IMR-90 (cell line): ENCODE measurements around the gene GDF10. TPM values are rescaled to one million over a fixed set of nuclear protein-coding genes. Genes with fewer than 3 reads are reported as not detected.

Experiments
- ATAC-seq: fragments of 200-7000 bp; cut with Tn5 transposase; 2 replicates; pipeline ENCODE4 v1.9.1; 2020; ENCODE audit warnings: low read depth, mild to moderate bottlenecking, moderate library complexity
- BruUV-seq: library from RNA; stranded (reverse); fragments of 400-500 nt; replicated peaks from 2 replicates; lab custom pipeline; 2021; lab: Mats Ljungman, UMichigan
- CTCF ChIA-PET: fragments of 300-600 bp; formaldehyde crosslinking; extraction: SDS; loops from one replicate; lab custom pipeline; 2021; ENCODE audit warnings: antibody characterized with exemption; lab: Yijun Ruan, JAX
- POLR2A ChIA-PET: fragments of 300-600 bp; sonication (Branson Sonifier 250); formaldehyde crosslinking; loops from one replicate; lab custom pipeline; 2022; ENCODE audit warnings: antibody characterized with exemption; ENCODE audit not compliant: unreplicated experiment; lab: Charles Lee
- DNase-seq: peaks from one replicate; pipeline ENCODE4 v3.0.0; 2013
- H2AFZ ChIP-seq: replicated peaks from 2 replicates; pipeline ENCODE3; 2013; ENCODE audit warnings: low read length, mild to moderate bottlenecking; ENCODE audit not compliant: poor library complexity
- H2AK5ac ChIP-seq: 2 replicates; pipeline ENCODE4 v1.6.1; 2013; ENCODE audit warnings: low read depth, low read length, inconsistent platforms
- H2AK9ac ChIP-seq: replicated peaks from 2 replicates; pipeline ENCODE3; 2013; ENCODE audit warnings: mild to moderate bottlenecking, low read depth, low read length, moderate library complexity; ENCODE audit not compliant: poor library complexity
- H2BK120ac ChIP-seq: 2 replicates; pipeline ENCODE4 v1.6.1; 2013; ENCODE audit warnings: low read depth, low read length, inconsistent platforms
- H2BK15ac ChIP-seq: 3 replicates; pipeline ENCODE4 v1.6.1; 2013; ENCODE audit warnings: low read depth, low read length, inconsistent platforms
- H2BK20ac ChIP-seq: 2 replicates; pipeline ENCODE4 v1.6.1; 2013; ENCODE audit warnings: low read depth, mild to moderate bottlenecking, inconsistent platforms, low read length, moderate library complexity
- H2BK5ac ChIP-seq: 2 replicates; pipeline ENCODE4 v1.6.1; 2013; ENCODE audit warnings: mild to moderate bottlenecking, low read depth, low read length, inconsistent platforms; ENCODE audit not compliant: poor library complexity, severe bottlenecking
- H3K14ac ChIP-seq: replicated peaks from 2 replicates; pipeline ENCODE4 v1.6.1; 2013; ENCODE audit warnings: low read depth, low read length, inconsistent platforms
- H3K18ac ChIP-seq: 2 replicates; pipeline ENCODE4 v1.6.1; 2013; ENCODE audit warnings: low read depth, low read length, control low read depth
- H3K23ac ChIP-seq: 2 replicates; pipeline ENCODE4 v1.6.1; 2013; ENCODE audit warnings: low read depth, low read length, inconsistent platforms
- H3K27ac ChIP-seq: 2 replicates; pipeline ENCODE4 v1.5.1; 2013; ENCODE audit warnings: mild to moderate bottlenecking, control low read depth, low read length; ENCODE audit not compliant: insufficient read depth
- H3K27me3 ChIP-seq: 2 replicates; pipeline ENCODE4 v1.6.1; 2013; ENCODE audit warnings: low read length; ENCODE audit not compliant: control insufficient read depth, insufficient read depth
- H3K36me3 ChIP-seq: 2 replicates; pipeline ENCODE4 v1.6.1; 2013; ENCODE audit warnings: low read length, mixed read lengths; ENCODE audit not compliant: control insufficient read depth, insufficient read depth
- H3K4ac ChIP-seq: 2 replicates; pipeline ENCODE4 v1.6.1; 2013; ENCODE audit warnings: low read depth, low read length, inconsistent platforms
- H3K4me1 ChIP-seq: 2 replicates; pipeline ENCODE4 v1.6.1; 2013; ENCODE audit warnings: low read length, mixed read lengths; ENCODE audit not compliant: control insufficient read depth, insufficient read depth
- H3K4me2 ChIP-seq: 2 replicates; pipeline ENCODE4 v1.6.1; 2013; ENCODE audit warnings: low read depth, mild to moderate bottlenecking, control low read depth, low read length, moderate library complexity
- H3K4me3 ChIP-seq: 2 replicates; pipeline ENCODE4 v1.5.1; 2013; ENCODE audit warnings: low read depth, mild to moderate bottlenecking, control low read depth, low read length, moderate library complexity; ENCODE audit not compliant: insufficient read depth
- H3K56ac ChIP-seq: 2 replicates; pipeline ENCODE4 v1.6.1; 2013; ENCODE audit warnings: low read length, inconsistent platforms; ENCODE audit not compliant: insufficient read depth; ENCODE audit errors: extremely low read depth
- H3K79me1 ChIP-seq, 2 experiments: 2 replicates each; pipeline ENCODE4 v1.6.1; 2013; ENCODE audit warnings: low read length in 2 of 2, inconsistent platforms in 1 of 2, low read depth in 1 of 2
- H3K9ac ChIP-seq: 2 replicates; pipeline ENCODE4 v1.6.1; 2013; ENCODE audit warnings: low read depth, low read length, control low read depth
- H3K9me1 ChIP-seq: 2 replicates; pipeline ENCODE4 v1.6.1; 2013; ENCODE audit warnings: low read length, inconsistent platforms; ENCODE audit not compliant: insufficient read depth
- H3K9me3 ChIP-seq: 2 replicates; pipeline ENCODE4 v1.6.1; 2013; ENCODE audit warnings: low read length; ENCODE audit not compliant: control insufficient read depth, insufficient read depth
- H4K20me1 ChIP-seq: 2 replicates; pipeline ENCODE4 v1.6.1; 2013; ENCODE audit warnings: low read length, inconsistent platforms; ENCODE audit not compliant: insufficient read depth
- H4K5ac ChIP-seq: 2 replicates; pipeline ENCODE4 v1.6.1; 2013; ENCODE audit warnings: mild to moderate bottlenecking, low read depth, low read length, control low read depth
- H4K8ac ChIP-seq, 2 experiments: 2 replicates each; pipeline ENCODE4 v1.6.1; 2013; ENCODE audit warnings: low read depth in 2 of 2, low read length in 2 of 2, control low read depth in 1 of 2, inconsistent platforms in 1 of 2
- H4K91ac ChIP-seq: 2 replicates; pipeline ENCODE4 v1.6.1; 2013; ENCODE audit warnings: low read depth, low read length, inconsistent platforms; ENCODE audit not compliant: insufficient read depth
- BHLHE40 ChIP-seq: fragments of 150-350 bp; IDR thresholded peaks from 2 replicates; pipeline ENCODE4 v1.6.1; 2016; ENCODE audit warnings: mild to moderate bottlenecking, low read depth, low read length
- CEBPB ChIP-seq: IDR thresholded peaks from 2 replicates; pipeline ENCODE4 v1.6.1; 2012; ENCODE audit warnings: low read depth, low read length, improper control_type of control experiment
- CHD1 ChIP-seq: IDR thresholded peaks from 2 replicates; pipeline ENCODE4 v1.6.1; 2012; ENCODE audit warnings: low read depth, low read length, improper control_type of control experiment
- ELK1 ChIP-seq: fragments of 150-350 bp; IDR thresholded peaks from 2 replicates; pipeline ENCODE4 v1.6.1; 2016; ENCODE audit warnings: low read depth, mild to moderate bottlenecking, low read length, moderate library complexity, borderline replicate concordance
- FOS ChIP-seq: fragments of 150-350 bp; IDR thresholded peaks from 2 replicates; pipeline ENCODE4 v1.6.1; 2016; ENCODE audit warnings: low read depth, low read length
- MAFK ChIP-seq: IDR thresholded peaks from 2 replicates; pipeline ENCODE4 v1.6.1; 2012; ENCODE audit warnings: low read depth, low read length, improper control_type of control experiment
- MAZ ChIP-seq: IDR thresholded peaks from 2 replicates; pipeline ENCODE4 v1.6.1; 2012; ENCODE audit warnings: low read depth, mild to moderate bottlenecking, low read length, improper control_type of control experiment, moderate library complexity, borderline replicate concordance
- MXI1 ChIP-seq: IDR thresholded peaks from 2 replicates; pipeline ENCODE4 v1.6.1; 2012; ENCODE audit warnings: low read depth, mild to moderate bottlenecking, low read length, moderate library complexity, borderline replicate concordance
- NFE2L2 ChIP-seq: fragments of 150-350 bp; IDR thresholded peaks from 2 replicates; pipeline ENCODE4 v1.6.1; 2016; ENCODE audit warnings: low read depth, mild to moderate bottlenecking, low read length
- POLR2A ChIP-seq: IDR thresholded peaks from 2 replicates; pipeline ENCODE4 v1.6.1; 2012; ENCODE audit warnings: mild to moderate bottlenecking, low read depth, low read length
- RAD21 ChIP-seq: IDR thresholded peaks from 2 replicates; pipeline ENCODE4 v1.6.1; 2012; ENCODE audit warnings: low read length, improper control_type of control experiment
- RCOR1 ChIP-seq: IDR thresholded peaks from 2 replicates; pipeline ENCODE4 v1.6.1; 2012; ENCODE audit warnings: mild to moderate bottlenecking, low read length, improper control_type of control experiment; ENCODE audit not compliant: insufficient replicate concordance
- RFX5 ChIP-seq: IDR thresholded peaks from 2 replicates; pipeline ENCODE4 v1.8.0; 2012; ENCODE audit warnings: low read depth, mild to moderate bottlenecking, low read length, moderate library complexity
- SMC3 ChIP-seq: fragments of 150-350 bp; IDR thresholded peaks from 2 replicates; pipeline ENCODE4 v1.6.1; 2016; ENCODE audit warnings: low read depth, mild to moderate bottlenecking, antibody characterized with exemption, low read length, moderate library complexity
- USF2 ChIP-seq: fragments of 150-350 bp; IDR thresholded peaks from 2 replicates; pipeline ENCODE4 v1.6.1; 2017; ENCODE audit warnings: mild to moderate bottlenecking, antibody characterized with exemption, low read length, low read depth
- WGBS, 2 experiments: methylation state at CpG; one replicate each; pipeline versions ENCODE4 v1.1.5 to v1.1.7; 2013; ENCODE audit warnings: missing lambda C conversion rate in 2 of 2; ENCODE audit not compliant: insufficient read length in 1 of 2; ENCODE audit errors: extremely low coverage in 2 of 2; 5-methylcytosine and 5-hydroxymethylcytosine counted together
- dilution Hi-C: fragments of 300-500 bp; cut with HindIII; formaldehyde crosslinking; loops from one replicate; pipeline ENCODE4 v1.14.3; 2018; ENCODE audit warnings: low sequenced_read_pairs; ENCODE audit not compliant: unreplicated experiment
- in situ Hi-C: fragments of 300-500 bp; cut with MboI; formaldehyde crosslinking; loops from 3 replicates; pipeline ENCODE4 v1.14.3; 2019; ENCODE audit warnings: low sequenced_read_pairs, inconsistent platforms, mixed read lengths
- intact Hi-C: fragments of 100-400 bp; cut with micrococcal nuclease; formaldehyde crosslinking; loops from 2 replicates; pipeline ENCODE4 v1.10.0; 2022
- polyA plus RNA-seq, 3 experiments: library from polyadenylated mRNA; depleted of rRNA; stranded (reverse); fragments of >200 nt; gene quantifications; 2 replicates each; pipeline ENCODE4 v1.2.3, GENCODE V29; 2012; ENCODE audit warnings: low replicate concordance in 1 of 3
- total RNA-seq: library from RNA; depleted of rRNA; stranded (reverse); fragments of >200 nt; gene quantifications from 2 replicates; pipeline ENCODE4 v1.2.3, GENCODE V29; 2012
- TF ChIP-seq, protein P1 (sequence below): conservative IDR thresholded peaks from 2 replicates; pipeline ENCODE4 v1.5.1; 2012; ENCODE audit warnings: mild to moderate bottlenecking, low read depth, low read length, improper control_type of control experiment

GDF10 gene
- total and polyA plus RNA-seq, 2 of the 4 experiments (the other 2 are of a cell fraction), result 0.34 TPM; not detected in 1

DNA sequence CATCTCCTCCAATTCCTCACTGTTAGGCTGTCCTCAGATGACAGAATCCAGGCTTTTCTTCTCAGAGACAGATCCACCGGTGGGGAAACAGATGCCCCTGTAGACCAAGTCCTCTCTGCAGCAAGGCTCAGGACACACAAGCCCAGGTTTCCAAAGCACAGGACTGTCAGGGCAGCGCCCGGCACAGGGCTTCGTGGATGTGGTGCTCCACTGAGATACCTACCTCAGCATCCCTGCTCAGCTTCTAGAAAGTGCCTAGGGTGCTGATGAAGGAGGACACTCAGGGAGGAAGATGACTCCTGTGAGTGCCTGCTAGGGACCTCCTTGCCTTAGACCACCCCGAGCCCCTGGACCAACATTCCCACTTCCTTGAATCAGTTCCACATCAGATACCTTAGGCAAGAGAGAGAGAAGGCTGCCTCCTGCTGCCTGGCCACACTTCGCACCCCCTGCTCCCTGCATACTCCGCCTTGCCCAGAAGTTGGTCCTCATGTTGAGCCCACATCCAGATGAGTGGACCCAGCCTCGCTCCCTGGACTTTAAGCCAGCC lies 39.3 kb downstream of the GDF10 start:
- H2BK120ac ChIP-seq, result no peak overlapping the region
- peaks cover 14% of the 10 kb centered on the region for H3K27me3 ChIP-seq
- H4K91ac ChIP-seq, result no peak overlapping the region
- H2AK5ac ChIP-seq, result no peak overlapping the region
- no peak overlapping the region for H2BK20ac ChIP-seq
- dilution Hi-C loops (no loop called here), in situ Hi-C loops (no loop called here), intact Hi-C loops (no loop called here)
- no peak overlapping the region for H4K5ac ChIP-seq
- ChIA-PET CTCF (no interaction called here), POLR2A (no interaction called here)
- no peak for ATAC-seq
- no peaks in the 10 kb centered on the region for H3K9me3 ChIP-seq
- H3K4ac ChIP-seq, result no peak overlapping the region
- H4K20me1 ChIP-seq, result no peaks in the 10 kb centered on the region
- peak overlapping the region; percentile 82 for H2AK9ac ChIP-seq
- no TSS peak for BruUV-seq
- no peaks in the 10 kb centered on the region for H3K36me3 ChIP-seq
- no peaks in the 10 kb centered on the region for H3K9me1 ChIP-seq
- DNase-seq, result no peak
- H3K4me1 ChIP-seq, result peaks cover 1% of the 10 kb centered on the region; the same call in 1 of the 2 replicates
- H3K4me2 ChIP-seq, result no peak overlapping the region
- H3K4me3 ChIP-seq, result no peak overlapping the region
- H3K79me1 ChIP-seq, result no peaks in the 10 kb centered on the region
- TF ChIP-seq CHD1, result no peak
- no peak for TF ChIP-seq ELK1
- no peak for TF ChIP-seq NFE2L2
- no peak for TF ChIP-seq RAD21
- TF ChIP-seq BHLHE40, result no peak
- TF ChIP-seq USF2, result no peak
- no peak for TF ChIP-seq SMC3
- TF ChIP-seq FOS, result no peak
- no peak for TF ChIP-seq MAFK
- TF ChIP-seq CEBPB, result no peak
- TF ChIP-seq MAZ, result no peak
- TF ChIP-seq, protein P1, sequence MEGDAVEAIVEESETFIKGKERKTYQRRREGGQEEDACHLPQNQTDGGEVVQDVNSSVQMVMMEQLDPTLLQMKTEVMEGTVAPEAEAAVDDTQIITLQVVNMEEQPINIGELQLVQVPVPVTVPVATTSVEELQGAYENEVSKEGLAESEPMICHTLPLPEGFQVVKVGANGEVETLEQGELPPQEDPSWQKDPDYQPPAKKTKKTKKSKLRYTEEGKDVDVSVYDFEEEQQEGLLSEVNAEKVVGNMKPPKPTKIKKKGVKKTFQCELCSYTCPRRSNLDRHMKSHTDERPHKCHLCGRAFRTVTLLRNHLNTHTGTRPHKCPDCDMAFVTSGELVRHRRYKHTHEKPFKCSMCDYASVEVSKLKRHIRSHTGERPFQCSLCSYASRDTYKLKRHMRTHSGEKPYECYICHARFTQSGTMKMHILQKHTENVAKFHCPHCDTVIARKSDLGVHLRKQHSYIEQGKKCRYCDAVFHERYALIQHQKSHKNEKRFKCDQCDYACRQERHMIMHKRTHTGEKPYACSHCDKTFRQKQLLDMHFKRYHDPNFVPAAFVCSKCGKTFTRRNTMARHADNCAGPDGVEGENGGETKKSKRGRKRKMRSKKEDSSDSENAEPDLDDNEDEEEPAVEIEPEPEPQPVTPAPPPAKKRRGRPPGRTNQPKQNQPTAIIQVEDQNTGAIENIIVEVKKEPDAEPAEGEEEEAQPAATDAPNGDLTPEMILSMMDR, result no peak
- TF ChIP-seq MXI1, result no peak
- TF ChIP-seq POLR2A, result no peak
- TF ChIP-seq RCOR1, result no peak
- no peak for TF ChIP-seq RFX5
- no peak overlapping the region for H3K14ac ChIP-seq
- no peak overlapping the region for H3K23ac ChIP-seq
- no peak overlapping the region for H2BK5ac ChIP-seq
- no peak overlapping the region for H3K18ac ChIP-seq
- no peak overlapping the region for H2AFZ ChIP-seq
- no peak overlapping the region for H3K56ac ChIP-seq
- WGBS, 2 experiments, result 83% methylated on average over 4 of the region's 8 CpGs; no CpG with 5 or more reads in 1 of the 2 experiments
- H3K27ac ChIP-seq, result no peak overlapping the region
- H2BK15ac ChIP-seq, result no peak overlapping the region
- no peak overlapping the region for H4K8ac ChIP-seq
- H3K9ac ChIP-seq, result no peak overlapping the region
